Stimulated activated CD4-positive, alpha-beta T cell treated with anti-CD3 and anti-CD28 coated beads, TNF-alpha, amount 100 ng/mL, for 48 hours (primary cell): ENCODE measurements around the gene PARP6.

Experiments used
- DNase-seq, 3 donors: peaks; one replicate each; pipeline ENCODE4 v3.0.0-alpha.2; 2020; ENCODE audit warnings: low read depth in 3 of 3

Gene PARP6

DNA sequence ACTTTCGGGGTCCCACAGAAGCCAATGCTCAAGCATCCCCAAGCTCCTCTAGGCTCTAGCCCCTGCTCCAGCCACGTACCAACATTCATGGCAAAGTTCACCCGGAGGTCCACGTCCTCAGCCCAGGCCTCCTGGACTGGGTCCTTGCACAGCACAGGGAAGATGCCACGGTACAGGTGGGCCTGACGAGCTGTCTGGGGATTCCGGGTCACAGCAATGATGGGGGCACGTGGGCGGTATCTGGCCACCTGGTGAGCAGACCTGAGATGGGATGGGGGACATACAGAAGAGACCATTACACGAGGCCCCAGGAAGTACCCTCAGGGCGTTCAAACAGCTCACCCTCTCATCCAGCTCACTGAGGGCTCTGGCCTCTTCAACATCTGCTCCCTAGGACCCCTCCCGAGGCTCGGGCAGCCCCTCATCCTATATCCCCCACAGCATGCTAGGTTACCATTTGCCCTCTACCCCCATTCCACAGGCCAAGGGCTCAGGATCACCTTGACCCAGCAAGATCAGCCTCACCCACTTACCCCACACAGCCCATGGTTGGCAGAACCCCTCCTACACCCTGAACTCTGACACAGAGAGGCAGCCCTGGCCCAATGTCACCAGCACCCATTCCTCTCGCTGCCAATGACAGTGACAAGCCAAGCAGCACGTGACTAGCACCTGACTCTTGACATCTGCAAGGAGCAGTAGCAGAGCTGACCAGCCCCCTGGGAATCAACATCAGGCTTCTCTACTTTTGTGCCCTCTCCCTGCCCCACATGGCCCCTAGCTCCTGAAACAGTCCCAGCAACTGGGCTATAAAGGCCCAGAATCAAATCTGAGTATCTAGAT is 71.7 kb downstream of the PARP6 start:
- no peak for DNase-seq

DNA sequence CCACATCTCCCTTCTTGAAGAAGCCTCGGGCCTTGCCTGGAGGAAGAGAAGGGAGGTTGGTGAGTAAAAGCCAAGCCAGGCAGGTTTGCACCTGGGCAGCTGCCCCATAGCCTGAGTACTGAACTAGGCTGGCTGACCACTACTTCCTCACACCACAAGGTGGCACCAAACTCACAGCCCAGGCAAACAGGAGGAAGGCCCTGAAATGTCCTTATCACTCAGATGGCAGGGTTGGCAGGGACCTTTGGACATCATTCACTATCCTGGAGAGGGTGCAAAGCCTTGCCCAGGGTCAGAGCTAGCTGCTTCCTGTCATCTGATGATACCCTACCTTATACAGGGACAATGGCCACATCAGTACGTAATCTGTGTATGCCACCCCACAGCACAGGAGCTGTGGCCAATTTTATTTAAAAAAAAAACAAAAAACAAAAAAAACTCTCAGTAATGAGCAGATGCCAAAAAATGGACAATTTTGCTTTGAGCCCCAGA is 72.6 kb downstream of the PARP6 start:
- DNase-seq: peak; percentile 42 to 55 (median 48)

DNA sequence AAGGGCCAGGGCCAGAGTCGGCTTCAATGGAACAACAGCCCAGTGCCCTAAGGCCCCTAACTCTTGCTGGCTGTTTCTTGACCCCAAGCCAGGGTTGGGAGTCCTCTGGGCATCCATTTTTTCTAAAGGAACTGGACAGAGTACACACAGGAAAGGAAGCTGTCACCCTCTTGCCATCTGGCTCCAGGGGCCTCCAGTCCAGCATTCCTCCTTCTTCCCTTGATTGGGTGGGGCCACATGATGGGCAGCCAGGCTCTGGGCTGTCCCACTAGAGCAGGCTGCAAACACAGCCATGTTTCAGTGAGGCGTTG is 73.2 kb downstream of the PARP6 start:
- no peak for DNase-seq

DNA sequence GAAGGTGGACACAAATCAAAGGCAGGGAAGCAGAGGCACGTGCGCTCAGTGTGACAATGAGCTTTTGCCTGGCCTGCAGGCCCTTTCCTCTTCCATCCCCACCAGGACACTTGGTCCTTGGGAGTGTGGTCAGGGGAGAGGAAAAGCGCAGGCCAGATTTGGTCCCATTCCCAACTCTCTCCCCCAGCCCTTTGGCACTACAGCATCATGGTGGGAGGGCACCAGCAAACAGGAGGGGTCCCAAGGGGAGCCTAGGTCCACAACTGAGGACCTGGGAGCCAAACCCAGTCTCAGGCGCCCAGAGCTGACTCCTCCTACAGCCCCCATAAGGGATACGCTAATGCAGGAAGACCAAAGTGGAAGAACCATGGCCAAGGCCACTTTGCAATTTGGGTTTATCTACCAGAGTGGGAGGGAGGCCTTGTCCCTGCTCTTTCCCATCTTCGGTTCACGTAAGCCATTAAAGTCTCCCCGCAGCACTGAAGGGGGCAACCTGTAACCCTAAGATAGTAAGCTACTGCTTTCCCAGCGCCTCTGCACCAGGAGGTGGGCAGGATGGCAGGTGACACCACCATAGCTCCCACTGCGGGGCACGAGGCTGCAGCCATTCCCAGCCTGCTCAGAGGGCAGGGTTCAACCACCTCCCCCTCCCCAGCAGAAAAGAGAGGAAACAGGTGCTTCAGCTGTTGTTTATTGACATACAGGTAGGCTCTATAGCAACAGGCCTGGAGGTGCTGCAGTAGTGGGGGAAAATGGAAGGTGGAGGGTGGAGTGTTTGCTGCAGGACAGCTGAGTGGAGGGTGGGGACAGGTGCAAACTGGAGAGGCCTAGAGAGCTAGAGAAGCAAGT is 73.8 kb downstream of the PARP6 start:
- DNase-seq: no peak

DNA sequence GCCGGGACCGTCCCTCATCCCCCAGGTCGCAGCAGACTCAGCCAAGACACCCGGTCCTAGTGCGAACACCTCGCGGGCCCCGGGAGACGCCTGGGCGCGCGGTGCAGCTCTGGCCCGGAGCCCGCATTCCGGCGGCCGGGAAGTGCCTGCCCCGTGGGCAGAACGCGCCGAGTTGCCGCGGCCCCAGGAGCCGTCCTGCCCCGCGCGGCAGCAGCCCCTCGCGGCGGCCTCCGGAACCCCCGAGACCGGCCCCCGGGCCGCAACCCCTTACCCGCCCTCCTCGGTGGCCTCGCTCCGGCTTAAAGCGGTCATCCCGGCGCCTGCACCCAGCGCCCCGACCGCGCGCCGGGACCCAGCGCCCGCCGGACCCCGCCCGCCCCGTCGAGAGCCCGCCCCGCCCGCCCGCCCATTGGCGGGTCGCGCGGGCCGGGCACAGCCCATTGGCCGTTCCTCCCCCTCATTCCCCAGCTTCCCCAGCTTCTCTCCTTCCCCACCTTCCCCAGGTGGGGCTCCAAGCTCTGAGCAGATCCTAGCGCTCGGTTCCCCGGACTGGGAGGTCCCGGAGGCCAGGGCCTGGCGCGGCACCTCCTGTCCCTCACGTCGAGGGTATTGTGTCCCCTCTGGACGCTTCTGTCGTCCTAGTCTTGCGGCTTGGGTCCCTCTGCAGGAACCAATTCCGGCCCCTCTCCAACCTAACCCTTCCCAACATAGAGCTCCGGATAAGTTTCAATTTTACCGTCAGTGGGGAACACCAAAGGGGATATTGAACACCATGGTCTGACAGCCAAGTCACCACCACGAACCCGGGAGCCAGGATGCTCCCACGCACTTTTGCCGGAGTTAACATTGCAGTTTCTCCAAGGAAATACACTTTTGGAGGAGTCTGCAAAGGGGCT is 74.6 kb downstream of the PARP6 start, which contains the start of gene GRAMD2A:
TSS of gene GRAMD2A (minus strand) at position 328 of the 896 bp plus-strand sequence.
- peak in 1 of 3 donors; percentile 23 for DNase-seq

DNA sequence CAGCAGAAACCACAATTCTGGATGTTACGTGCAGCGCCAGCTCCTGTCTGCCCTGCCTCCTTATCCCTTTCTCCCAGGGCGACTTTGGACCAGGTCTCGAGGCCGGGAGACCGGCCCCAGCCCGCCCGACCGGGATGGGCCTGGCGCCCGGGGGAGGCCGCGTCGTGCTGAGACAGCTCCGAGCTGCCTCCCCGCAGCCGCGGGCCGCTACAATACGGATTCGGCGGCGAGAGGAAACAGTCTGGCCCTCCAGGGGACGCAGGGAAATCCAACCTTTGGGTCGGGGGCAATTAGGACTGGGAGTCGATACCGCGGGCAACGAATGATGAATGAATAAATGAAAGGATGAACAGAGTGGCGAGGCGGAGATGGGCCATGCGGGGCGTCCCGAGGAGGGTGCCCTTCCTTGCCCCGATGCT is 75.3 kb downstream of the PARP6 start:
- DNase-seq: no peak

DNA sequence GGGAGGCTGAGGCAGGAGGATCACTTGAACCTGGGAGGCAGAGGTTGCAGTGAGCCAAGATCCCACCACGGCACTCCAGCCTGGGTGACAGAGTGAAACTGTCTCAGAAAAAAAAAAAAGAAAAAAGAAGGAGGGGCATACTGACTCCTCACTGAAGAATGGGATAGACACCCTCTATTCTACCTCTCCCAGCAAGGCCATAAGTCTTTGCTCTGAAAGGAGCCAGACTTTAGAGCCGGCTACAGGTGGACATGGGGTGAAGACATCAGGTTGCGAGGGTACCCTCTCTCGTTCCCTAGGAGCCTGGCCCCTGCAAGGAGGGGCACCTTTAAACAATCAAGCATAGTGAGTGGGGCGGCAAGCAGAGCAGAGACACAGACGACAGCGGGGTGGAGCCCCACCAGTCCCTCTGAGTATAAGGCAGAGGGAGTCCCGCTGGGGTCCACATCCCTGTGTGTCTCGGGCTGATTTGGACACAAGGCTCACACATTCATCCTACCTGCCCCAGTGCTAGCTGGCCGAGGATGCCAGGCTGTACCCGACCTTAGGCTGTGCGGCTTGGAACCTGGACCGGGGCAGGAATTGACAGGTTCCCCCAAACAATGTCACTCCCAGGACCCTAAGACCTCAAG is 75.8 kb downstream of the PARP6 start:
- DNase-seq: no peak

DNA sequence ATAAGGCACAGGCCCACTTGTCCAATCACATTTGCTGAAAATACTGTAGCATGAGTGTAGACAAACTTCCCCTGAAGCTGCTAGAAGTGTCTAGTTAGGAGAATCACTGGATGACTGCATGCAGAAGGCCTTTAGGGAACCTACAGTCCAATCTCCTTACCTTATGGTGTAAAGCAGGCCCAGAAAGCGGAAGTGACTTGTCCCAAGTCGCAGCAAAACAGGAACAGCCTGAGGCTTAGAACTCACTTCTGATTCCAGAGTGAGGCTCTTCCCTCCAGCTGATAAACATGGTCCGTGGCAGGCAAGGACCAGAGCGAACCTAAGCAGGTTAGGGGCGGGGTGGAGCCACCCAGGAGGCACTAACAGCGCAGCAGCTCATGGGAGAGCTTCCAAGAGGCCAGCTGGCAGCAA is 77.2 kb downstream of the PARP6 start:
- no peak for DNase-seq

DNA sequence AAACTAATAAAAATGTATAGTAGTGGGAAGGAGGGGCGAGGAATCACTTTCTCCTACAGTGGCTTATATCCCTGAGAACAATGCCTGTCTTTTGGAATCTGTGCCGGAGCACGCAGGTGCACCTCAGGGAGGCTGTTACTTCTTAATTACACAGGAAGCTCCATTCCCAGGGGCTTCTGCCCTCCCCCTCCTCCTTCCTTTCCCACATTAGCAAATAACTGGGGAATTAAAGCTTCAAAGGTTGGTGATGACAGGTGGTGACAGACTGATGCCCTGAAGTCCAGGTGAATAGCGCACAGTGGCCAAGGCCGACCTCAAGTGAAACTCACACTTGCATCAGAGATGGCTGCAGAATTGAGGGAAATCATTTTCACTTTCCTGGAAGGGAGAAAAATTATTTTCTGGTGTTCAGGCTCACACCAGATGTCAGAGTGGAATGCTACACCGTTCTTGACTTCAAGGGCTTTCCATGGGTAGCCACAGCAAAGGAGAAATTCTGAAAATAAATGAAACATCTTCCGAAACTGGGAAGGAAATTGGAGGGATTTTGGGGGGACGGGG is 78.4 kb downstream of the PARP6 start:
- no peak for DNase-seq

DNA sequence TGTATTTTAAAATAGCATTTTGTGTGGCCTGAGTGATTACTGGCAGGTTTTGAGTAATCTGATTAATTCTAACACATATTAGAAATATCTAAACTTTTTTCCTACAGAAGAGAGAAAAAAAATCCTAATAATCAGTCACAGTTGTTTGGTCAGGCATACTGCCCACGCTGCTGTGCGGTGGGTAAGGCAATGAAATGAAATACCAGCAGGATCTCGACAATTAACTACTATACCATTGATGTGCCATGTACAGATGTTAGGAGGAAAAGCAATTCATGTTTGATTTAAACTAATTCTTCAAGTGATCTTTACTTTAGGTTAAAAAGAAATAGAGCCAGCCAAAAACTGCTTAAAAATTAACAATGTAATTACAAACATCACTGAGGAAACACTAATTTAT is 79.9 kb downstream of the PARP6 start:
- DNase-seq: no peak
